Measurements from ENCODE around the gene TMEM205. TPM values are rescaled to one million over a fixed set of nuclear protein-coding genes. Genes with fewer than 3 reads are reported as not detected.

Gene TMEM205
- total and polyA plus RNA-seq, 2 of the 13 experiments (the other 11 are each of a cell fraction or from before 2014, with no cell fraction given), result 45.5 to 98.7 TPM

DNA sequence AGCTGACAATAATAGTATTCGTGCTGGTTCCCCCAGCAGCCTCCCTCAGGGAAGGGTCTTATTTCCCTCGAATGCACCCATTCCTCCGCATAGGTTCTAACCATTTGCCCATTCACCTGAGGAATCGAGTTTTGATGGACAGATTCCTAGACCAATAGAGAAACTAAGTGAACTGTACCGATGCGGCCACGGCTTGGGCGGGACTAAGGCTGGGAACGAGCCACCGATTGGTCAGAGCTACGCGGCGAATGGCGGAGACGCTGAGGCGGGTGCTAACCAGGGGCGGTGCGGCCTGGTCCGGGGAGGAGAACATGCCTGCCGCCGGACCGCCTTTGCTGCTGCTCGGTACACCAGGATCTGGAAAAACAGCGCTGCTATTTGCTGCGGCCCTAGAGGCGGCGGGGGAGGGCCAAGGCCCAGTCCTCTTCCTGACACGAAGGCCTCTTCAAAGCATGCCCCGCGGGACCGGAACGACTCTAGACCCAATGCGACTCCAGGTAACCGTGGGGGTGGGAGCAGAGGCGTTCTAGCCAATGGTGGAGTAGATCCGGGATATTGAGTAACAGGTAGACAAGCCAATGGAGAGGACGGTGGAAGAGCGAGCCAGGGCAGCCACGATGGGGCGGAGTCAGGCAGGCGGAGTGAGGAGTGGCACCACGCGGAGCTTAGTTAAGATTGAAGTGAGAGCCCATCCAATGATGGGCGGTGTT, 28.5 kb upstream of the TMEM205 start, which contains the start of gene SWSAP1 (continued):
- no peak for TF ChIP-seq FLYWCH1 (CRISPR knock-in tag; IDR thresholded peaks at IDR 0.05)
- TF ChIP-seq, protein P1, sequence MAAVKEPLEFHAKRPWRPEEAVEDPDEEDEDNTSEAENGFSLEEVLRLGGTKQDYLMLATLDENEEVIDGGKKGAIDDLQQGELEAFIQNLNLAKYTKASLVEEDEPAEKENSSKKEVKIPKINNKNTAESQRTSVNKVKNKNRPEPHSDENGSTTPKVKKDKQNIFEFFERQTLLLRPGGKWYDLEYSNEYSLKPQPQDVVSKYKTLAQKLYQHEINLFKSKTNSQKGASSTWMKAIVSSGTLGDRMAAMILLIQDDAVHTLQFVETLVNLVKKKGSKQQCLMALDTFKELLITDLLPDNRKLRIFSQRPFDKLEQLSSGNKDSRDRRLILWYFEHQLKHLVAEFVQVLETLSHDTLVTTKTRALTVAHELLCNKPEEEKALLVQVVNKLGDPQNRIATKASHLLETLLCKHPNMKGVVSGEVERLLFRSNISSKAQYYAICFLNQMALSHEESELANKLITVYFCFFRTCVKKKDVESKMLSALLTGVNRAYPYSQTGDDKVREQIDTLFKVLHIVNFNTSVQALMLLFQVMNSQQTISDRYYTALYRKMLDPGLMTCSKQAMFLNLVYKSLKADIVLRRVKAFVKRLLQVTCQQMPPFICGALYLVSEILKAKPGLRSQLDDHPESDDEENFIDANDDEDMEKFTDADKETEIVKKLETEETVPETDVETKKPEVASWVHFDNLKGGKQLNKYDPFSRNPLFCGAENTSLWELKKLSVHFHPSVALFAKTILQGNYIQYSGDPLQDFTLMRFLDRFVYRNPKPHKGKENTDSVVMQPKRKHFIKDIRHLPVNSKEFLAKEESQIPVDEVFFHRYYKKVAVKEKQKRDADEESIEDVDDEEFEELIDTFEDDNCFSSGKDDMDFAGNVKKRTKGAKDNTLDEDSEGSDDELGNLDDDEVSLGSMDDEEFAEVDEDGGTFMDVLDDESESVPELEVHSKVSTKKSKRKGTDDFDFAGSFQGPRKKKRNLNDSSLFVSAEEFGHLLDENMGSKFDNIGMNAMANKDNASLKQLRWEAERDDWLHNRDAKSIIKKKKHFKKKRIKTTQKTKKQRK (IDR thresholded peaks at IDR 0.05; ENCODE audit: low read length), result peak; percentile 72
- no peak for TF ChIP-seq SCMH1 (CRISPR knock-in tag; IDR thresholded peaks at IDR 0.05; ENCODE audit: borderline replicate concordance)
- peak; percentile 62; the same call in 1 of the 2 replicates for TF ChIP-seq ZNF569 (CRISPR knock-in tag; IDR thresholded peaks at IDR 0.05; ENCODE audit: borderline replicate concordance)
- TF ChIP-seq, protein P2, sequence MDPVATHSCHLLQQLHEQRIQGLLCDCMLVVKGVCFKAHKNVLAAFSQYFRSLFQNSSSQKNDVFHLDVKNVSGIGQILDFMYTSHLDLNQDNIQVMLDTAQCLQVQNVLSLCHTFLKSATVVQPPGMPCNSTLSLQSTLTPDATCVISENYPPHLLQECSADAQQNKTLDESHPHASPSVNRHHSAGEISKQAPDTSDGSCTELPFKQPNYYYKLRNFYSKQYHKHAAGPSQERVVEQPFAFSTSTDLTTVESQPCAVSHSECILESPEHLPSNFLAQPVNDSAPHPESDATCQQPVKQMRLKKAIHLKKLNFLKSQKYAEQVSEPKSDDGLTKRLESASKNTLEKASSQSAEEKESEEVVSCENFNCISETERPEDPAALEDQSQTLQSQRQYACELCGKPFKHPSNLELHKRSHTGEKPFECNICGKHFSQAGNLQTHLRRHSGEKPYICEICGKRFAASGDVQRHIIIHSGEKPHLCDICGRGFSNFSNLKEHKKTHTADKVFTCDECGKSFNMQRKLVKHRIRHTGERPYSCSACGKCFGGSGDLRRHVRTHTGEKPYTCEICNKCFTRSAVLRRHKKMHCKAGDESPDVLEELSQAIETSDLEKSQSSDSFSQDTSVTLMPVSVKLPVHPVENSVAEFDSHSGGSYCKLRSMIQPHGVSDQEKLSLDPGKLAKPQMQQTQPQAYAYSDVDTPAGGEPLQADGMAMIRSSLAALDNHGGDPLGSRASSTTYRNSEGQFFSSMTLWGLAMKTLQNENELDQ (CRISPR knock-in tag; IDR thresholded peaks at IDR 0.05; ENCODE audit: borderline replicate concordance), result no peak
- TF ChIP-seq ETV6 (CRISPR knock-in tag; conservative IDR thresholded peaks at IDR 0.05), result 0 out of 2 replicates have a peak, but pooled peaks have one; percentile 62
- TF ChIP-seq, protein P3, sequence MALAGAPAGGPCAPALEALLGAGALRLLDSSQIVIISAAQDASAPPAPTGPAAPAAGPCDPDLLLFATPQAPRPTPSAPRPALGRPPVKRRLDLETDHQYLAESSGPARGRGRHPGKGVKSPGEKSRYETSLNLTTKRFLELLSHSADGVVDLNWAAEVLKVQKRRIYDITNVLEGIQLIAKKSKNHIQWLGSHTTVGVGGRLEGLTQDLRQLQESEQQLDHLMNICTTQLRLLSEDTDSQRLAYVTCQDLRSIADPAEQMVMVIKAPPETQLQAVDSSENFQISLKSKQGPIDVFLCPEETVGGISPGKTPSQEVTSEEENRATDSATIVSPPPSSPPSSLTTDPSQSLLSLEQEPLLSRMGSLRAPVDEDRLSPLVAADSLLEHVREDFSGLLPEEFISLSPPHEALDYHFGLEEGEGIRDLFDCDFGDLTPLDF (CRISPR knock-in tag; IDR thresholded peaks at IDR 0.05), result no peak
- TF ChIP-seq ZNF614 (CRISPR knock-in tag; IDR thresholded peaks at IDR 0.05; ENCODE audit: borderline replicate concordance), result no peak
- TF ChIP-seq, protein P4, sequence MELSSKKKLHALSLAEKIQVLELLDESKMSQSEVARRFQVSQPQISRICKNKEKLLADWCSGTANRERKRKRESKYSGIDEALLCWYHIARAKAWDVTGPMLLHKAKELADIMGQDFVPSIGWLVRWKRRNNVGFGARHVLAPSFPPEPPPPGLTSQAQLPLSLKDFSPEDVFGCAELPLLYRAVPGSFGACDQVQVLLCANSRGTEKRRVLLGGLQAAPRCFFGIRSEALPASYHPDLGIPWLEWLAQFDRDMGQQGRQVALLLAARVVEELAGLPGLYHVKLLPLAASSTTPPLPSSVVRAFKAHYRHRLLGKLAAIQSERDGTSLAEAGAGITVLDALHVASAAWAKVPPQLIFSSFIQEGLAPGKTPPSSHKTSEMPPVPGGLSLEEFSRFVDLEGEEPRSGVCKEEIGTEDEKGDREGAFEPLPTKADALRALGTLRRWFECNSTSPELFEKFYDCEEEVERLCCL (CRISPR knock-in tag; IDR thresholded peaks at IDR 0.05; ENCODE audit: borderline replicate concordance), result no peak
- TF ChIP-seq POLR2AphosphoS2 (IDR thresholded peaks at IDR 0.05; ENCODE audit: low read depth, low read length), result no peak
- TF ChIP-seq, protein P5, sequence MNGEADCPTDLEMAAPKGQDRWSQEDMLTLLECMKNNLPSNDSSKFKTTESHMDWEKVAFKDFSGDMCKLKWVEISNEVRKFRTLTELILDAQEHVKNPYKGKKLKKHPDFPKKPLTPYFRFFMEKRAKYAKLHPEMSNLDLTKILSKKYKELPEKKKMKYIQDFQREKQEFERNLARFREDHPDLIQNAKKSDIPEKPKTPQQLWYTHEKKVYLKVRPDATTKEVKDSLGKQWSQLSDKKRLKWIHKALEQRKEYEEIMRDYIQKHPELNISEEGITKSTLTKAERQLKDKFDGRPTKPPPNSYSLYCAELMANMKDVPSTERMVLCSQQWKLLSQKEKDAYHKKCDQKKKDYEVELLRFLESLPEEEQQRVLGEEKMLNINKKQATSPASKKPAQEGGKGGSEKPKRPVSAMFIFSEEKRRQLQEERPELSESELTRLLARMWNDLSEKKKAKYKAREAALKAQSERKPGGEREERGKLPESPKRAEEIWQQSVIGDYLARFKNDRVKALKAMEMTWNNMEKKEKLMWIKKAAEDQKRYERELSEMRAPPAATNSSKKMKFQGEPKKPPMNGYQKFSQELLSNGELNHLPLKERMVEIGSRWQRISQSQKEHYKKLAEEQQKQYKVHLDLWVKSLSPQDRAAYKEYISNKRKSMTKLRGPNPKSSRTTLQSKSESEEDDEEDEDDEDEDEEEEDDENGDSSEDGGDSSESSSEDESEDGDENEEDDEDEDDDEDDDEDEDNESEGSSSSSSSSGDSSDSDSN (CRISPR knock-in tag; IDR thresholded peaks at IDR 0.05), result no peak
- no peak for TF ChIP-seq PAX8 (CRISPR knock-in tag; IDR thresholded peaks at IDR 0.05; ENCODE audit: borderline replicate concordance)
- 0 out of 2 replicates have a peak, but pooled peaks have one; percentile 29 for TF ChIP-seq PRMT3 (CRISPR knock-in tag; IDR thresholded peaks at IDR 0.05; ENCODE audit: borderline replicate concordance, low read depth)
- TF ChIP-seq ZNF577 (CRISPR knock-in tag; IDR thresholded peaks at IDR 0.05; ENCODE audit: borderline replicate concordance, low read depth), result no peak
- TF ChIP-seq ZNF720 (CRISPR knock-in tag; IDR thresholded peaks at IDR 0.05), result 0 out of 2 replicates have a peak, but pooled peaks have one; percentile 49
- TF ChIP-seq ZNF225 (CRISPR knock-in tag; IDR thresholded peaks at IDR 0.05), result peak; percentile 90
- TF ChIP-seq ELF4 (CRISPR knock-in tag; IDR thresholded peaks at IDR 0.05; ENCODE audit: borderline replicate concordance), result no peak
